ENCODE measurements around the gene ME3.

Gene ME3

DNA sequence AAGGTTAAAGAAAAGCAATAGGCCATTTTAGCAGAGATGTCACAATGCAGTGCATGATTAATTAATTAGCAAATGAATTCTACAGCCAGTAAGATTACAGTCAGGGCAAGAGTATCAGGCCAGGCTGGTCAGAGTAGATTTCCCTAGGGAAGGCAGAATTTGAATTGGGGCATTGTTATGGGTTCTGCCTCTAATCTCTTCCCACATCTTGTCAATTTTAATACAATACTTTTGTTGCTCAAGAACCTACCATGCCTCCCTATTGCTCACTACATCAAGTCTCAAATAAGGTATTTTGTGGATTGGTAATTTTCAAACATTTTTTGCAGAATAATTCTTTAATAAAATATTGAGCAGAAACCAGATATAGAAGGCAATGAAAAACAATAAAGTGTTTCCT is 194.1 kb downstream of the ME3 start:
- TF ChIP-seq RAD21 (IDR thresholded peaks at IDR 0.05; ENCODE audit: low read depth), result no peak
- TF ChIP-seq, protein P1, sequence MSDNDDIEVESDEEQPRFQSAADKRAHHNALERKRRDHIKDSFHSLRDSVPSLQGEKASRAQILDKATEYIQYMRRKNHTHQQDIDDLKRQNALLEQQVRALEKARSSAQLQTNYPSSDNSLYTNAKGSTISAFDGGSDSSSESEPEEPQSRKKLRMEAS (IDR thresholded peaks at IDR 0.05), result no peak
- no peak for TF ChIP-seq NFIC (IDR thresholded peaks at IDR 0.05)
- TF ChIP-seq CREB1 (IDR thresholded peaks at IDR 0.05; ENCODE audit: low read depth), result no peak
- no peak for TF ChIP-seq FOXM1 (IDR thresholded peaks at IDR 0.05; ENCODE audit: borderline replicate concordance, low read depth)
- no peak for TF ChIP-seq TEAD4 (IDR thresholded peaks at IDR 0.05)
- TF ChIP-seq EP300 (IDR thresholded peaks at IDR 0.05; ENCODE audit: borderline replicate concordance), result no peak
- TF ChIP-seq, protein P2, sequence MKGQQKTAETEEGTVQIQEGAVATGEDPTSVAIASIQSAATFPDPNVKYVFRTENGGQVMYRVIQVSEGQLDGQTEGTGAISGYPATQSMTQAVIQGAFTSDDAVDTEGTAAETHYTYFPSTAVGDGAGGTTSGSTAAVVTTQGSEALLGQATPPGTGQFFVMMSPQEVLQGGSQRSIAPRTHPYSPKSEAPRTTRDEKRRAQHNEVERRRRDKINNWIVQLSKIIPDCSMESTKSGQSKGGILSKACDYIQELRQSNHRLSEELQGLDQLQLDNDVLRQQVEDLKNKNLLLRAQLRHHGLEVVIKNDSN (IDR thresholded peaks at IDR 0.05), result no peak
- no peak for TF ChIP-seq YY1 (IDR thresholded peaks at IDR 0.05; ENCODE audit: low read depth)
- no peak for TF ChIP-seq TAF1 (IDR thresholded peaks at IDR 0.05; ENCODE audit: low read depth)
- no peak for TF ChIP-seq TCF12 (IDR thresholded peaks at IDR 0.05; ENCODE audit: low read depth)
- no peak for TF ChIP-seq EGR1 (IDR thresholded peaks at IDR 0.05)
- TF ChIP-seq ZBTB7A (IDR thresholded peaks at IDR 0.05; ENCODE audit: low read depth), result no peak

DNA sequence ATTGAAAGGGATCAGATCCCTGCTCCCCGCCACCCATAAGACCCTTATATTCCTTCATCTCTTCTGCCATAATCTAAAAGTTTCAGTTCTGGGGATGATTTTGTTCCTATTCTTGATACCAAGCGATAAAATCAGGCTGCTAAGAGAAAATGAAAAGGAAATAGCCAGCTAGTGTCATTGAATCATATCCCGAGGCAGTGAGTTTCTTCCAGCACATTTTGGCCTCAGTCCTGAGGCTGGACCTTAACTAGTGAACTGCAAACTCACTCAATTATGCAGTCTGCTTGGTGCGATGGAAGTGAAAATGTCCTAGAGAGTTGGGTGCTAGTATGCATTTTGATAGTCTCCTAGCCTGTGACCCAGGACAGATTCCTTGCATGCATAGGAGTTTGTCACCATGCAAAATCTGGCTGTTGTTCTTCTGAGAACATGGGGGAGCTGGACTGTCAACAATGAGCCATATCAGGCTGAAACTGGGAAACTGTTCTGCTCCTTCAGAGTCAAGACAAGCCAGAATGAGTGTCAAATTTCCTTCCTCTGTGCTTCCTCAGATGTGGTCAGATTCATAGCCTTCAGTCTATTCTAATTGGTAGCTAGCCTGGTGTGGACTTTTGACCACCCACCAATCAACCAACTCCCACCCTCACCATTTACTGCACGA is 194.8 kb downstream of the ME3 start:
- TF ChIP-seq RAD21 (IDR thresholded peaks at IDR 0.05; ENCODE audit: low read depth) (no peak), TCF12 (IDR thresholded peaks at IDR 0.05; ENCODE audit: low read depth) (no peak), TAF1 (IDR thresholded peaks at IDR 0.05; ENCODE audit: low read depth) (no peak), TEAD4 (IDR thresholded peaks at IDR 0.05) (no peak), CREB1 (IDR thresholded peaks at IDR 0.05; ENCODE audit: low read depth) (no peak), EGR1 (IDR thresholded peaks at IDR 0.05) (no peak), CEBPB (IDR thresholded peaks at IDR 0.05) (no peak), FOXM1 (IDR thresholded peaks at IDR 0.05; ENCODE audit: borderline replicate concordance, low read depth) (no peak), YY1 (IDR thresholded peaks at IDR 0.05; ENCODE audit: low read depth) (no peak), ZBTB7A (IDR thresholded peaks at IDR 0.05; ENCODE audit: low read depth) (no peak), EP300 (IDR thresholded peaks at IDR 0.05; ENCODE audit: borderline replicate concordance) (no peak; the same call in 1 of the 2 replicates), NFIC (IDR thresholded peaks at IDR 0.05) (no peak)
- TF ChIP-seq, protein P3, sequence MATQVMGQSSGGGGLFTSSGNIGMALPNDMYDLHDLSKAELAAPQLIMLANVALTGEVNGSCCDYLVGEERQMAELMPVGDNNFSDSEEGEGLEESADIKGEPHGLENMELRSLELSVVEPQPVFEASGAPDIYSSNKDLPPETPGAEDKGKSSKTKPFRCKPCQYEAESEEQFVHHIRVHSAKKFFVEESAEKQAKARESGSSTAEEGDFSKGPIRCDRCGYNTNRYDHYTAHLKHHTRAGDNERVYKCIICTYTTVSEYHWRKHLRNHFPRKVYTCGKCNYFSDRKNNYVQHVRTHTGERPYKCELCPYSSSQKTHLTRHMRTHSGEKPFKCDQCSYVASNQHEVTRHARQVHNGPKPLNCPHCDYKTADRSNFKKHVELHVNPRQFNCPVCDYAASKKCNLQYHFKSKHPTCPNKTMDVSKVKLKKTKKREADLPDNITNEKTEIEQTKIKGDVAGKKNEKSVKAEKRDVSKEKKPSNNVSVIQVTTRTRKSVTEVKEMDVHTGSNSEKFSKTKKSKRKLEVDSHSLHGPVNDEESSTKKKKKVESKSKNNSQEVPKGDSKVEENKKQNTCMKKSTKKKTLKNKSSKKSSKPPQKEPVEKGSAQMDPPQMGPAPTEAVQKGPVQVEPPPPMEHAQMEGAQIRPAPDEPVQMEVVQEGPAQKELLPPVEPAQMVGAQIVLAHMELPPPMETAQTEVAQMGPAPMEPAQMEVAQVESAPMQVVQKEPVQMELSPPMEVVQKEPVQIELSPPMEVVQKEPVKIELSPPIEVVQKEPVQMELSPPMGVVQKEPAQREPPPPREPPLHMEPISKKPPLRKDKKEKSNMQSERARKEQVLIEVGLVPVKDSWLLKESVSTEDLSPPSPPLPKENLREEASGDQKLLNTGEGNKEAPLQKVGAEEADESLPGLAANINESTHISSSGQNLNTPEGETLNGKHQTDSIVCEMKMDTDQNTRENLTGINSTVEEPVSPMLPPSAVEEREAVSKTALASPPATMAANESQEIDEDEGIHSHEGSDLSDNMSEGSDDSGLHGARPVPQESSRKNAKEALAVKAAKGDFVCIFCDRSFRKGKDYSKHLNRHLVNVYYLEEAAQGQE (IDR thresholded peaks at IDR 0.05; ENCODE audit: low read depth), result no peak
- TF ChIP-seq, protein P1 (IDR thresholded peaks at IDR 0.05), result no peak
- TF ChIP-seq, protein P2 (IDR thresholded peaks at IDR 0.05), result no peak

DNA sequence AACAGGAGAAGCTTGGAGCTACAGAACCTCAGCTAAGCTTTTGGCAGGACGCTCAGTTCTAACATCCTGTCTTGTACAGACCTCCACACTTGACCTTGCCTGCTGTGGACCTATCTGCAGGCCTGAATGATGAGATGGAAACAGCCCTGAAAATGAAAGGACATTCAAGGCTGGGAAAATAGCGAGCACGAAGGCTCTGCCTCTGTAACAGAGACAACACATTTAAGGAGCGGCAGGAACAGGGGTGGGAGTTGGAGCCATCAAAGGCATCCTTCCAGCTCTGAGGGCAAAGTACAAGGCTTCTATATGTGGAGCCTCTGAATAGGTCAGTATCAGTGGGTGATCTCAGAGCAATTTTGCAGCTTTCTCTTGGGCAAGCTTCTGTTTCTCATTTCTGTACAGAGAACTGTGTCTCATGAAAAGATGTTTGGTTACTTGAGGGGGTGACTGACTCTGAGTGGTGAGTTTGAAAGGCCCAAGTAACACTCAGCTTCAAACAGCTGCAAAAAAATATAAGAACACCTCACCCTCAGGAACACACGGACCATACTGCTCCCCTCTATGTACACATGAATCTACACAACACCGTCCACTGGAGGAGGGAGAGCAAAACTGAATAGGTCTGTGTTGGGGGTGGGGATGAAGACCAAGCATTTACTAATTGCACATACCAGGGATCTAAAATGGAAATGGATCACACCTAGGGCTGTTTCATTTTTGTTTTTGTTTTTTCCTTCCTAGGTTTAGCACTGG is 196.1 kb downstream of the ME3 start:
- TF ChIP-seq, protein P3 (IDR thresholded peaks at IDR 0.05; ENCODE audit: low read depth), result no peak
- TF ChIP-seq ZBTB7A (IDR thresholded peaks at IDR 0.05; ENCODE audit: low read depth) (no peak), EP300 (IDR thresholded peaks at IDR 0.05; ENCODE audit: borderline replicate concordance) (no peak), TEAD4 (IDR thresholded peaks at IDR 0.05) (no peak), RAD21 (IDR thresholded peaks at IDR 0.05; ENCODE audit: low read depth) (no peak), CEBPB (IDR thresholded peaks at IDR 0.05) (no peak), CREB1 (IDR thresholded peaks at IDR 0.05; ENCODE audit: low read depth) (no peak), EGR1 (IDR thresholded peaks at IDR 0.05) (no peak), YY1 (IDR thresholded peaks at IDR 0.05; ENCODE audit: low read depth) (no peak), TAF1 (IDR thresholded peaks at IDR 0.05; ENCODE audit: low read depth) (no peak), TCF12 (IDR thresholded peaks at IDR 0.05; ENCODE audit: low read depth) (no peak), NFIC (IDR thresholded peaks at IDR 0.05) (no peak), FOXM1 (IDR thresholded peaks at IDR 0.05; ENCODE audit: borderline replicate concordance, low read depth) (no peak)
- TF ChIP-seq, protein P1 (IDR thresholded peaks at IDR 0.05), result no peak
- TF ChIP-seq, protein P2 (IDR thresholded peaks at IDR 0.05), result no peak

DNA sequence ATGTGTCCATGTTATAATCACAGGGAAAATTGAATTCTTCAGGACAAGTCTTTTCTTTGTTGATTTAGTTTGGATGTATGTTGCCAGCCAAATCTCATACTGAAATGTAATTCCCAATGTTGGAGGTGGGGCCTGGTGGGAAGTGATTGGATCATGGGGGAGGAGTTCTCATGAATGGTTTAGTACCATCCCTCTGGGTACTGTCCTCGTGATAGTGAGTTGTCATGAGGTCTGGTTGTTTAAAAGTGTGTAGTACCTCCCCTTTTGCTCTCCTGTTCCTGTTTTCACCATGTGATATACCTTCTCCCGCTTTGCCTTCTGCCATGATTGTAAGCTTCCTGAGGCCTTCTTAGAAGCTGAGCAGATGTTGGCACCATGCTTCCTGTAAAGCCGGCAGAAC is 197.4 kb downstream of the ME3 start:
- TF ChIP-seq, protein P1 (IDR thresholded peaks at IDR 0.05), result no peak
- no peak for TF ChIP-seq RAD21 (IDR thresholded peaks at IDR 0.05; ENCODE audit: low read depth)

All from Ishikawa (cell line).